Measurements from ENCODE around the gene IKBKE.
"Not testable (repeated sequence)": the region's sequence is repeated elsewhere in the genome, so short reads cannot be mapped to it uniquely, and the experiment has no call there.

The IKBKE gene

GRCh38 chr1:206477110-206477509 is 6.8 kb downstream of the IKBKE start:
- DNase-seq: no peak

- DNase-seq: no peak
These were observed 7.5 kb downstream of the IKBKE start for GRCh38 chr1:206477581-206478380.

GRCh38 chr1:206478746-206479145 is 8.5 kb downstream of the IKBKE start:
- no peak for DNase-seq

- DNase-seq: peak; percentile 38
These were observed 9.2 kb downstream of the IKBKE start for GRCh38 chr1:206479183-206480125.

- no peak for DNase-seq
These were observed 9.9 kb downstream of the IKBKE start for GRCh38 chr1:206480211-206480610.

- no peak for DNase-seq
These were observed 12.3 kb downstream of the IKBKE start for GRCh38 chr1:206482611-206483010.

- DNase-seq: not testable (repeated sequence)
These were observed 13.6 kb downstream of the IKBKE start for GRCh38 chr1:206483864-206484263.

GRCh38 chr1:206484901-206485300 is 14.6 kb downstream of the IKBKE start:
- no peak for DNase-seq

GRCh38 chr1:206486995-206487788 is 16.9 kb downstream of the IKBKE start:
- no peak for DNase-seq

- DNase-seq: no peak
These were observed 17.7 kb downstream of the IKBKE start for GRCh38 chr1:206487970-206488369.

GRCh38 chr1:206488466-206488865 is 18.2 kb downstream of the IKBKE start:
- no peak for DNase-seq

- peak; percentile 88 for DNase-seq
These were observed 19.9 kb downstream of the IKBKE start for GRCh38 chr1:206489980-206490770.

- no peak for DNase-seq
These were observed 20.6 kb downstream of the IKBKE start for GRCh38 chr1:206490771-206491405.

- DNase-seq: no peak
These were observed 21.3 kb downstream of the IKBKE start for GRCh38 chr1:206491616-206492015.

GRCh38 chr1:206492589-206492988 is 22.3 kb downstream of the IKBKE start:
- DNase-seq: no peak

- DNase-seq: no peak
These were observed 23.0 kb downstream of the IKBKE start for GRCh38 chr1:206493279-206493678.

- no peak for DNase-seq
These were observed 24.8 kb downstream of the IKBKE start for GRCh38 chr1:206495011-206495461.

GRCh38 chr1:206495493-206496046 is 25.3 kb downstream of the IKBKE start:
- no peak for DNase-seq

- DNase-seq: no peak
These were observed 26.0 kb downstream of the IKBKE start for GRCh38 chr1:206496131-206496793.

GRCh38 chr1:206497363-206497762 is 27.1 kb downstream of the IKBKE start:
- no peak for DNase-seq

GRCh38 chr1:206497774-206498173 is 27.5 kb downstream of the IKBKE start:
- no peak for DNase-seq
